PC-3 (cell line): ENCODE data around the gene GULP1. TPM values are rescaled to one million over a fixed set of nuclear protein-coding genes. Genes with fewer than 3 reads are reported as not detected.

Source experiments
- ATAC-seq: fragments of 200-7000 bp; cut with Tn5 transposase; 2 replicates; pipeline ENCODE4 v1.9.1; 2020; ENCODE audit warnings: mild to moderate bottlenecking, moderate library complexity
- BruUV-seq: library from RNA; stranded (reverse); fragments of 400-500 nt; replicated peaks from 2 replicates; lab custom pipeline; 2021; lab: Mats Ljungman, UMichigan
- CTCF ChIA-PET: fragments of 300-600 bp; sonication (Branson Sonifier 250); formaldehyde crosslinking; loops from one replicate; lab custom pipeline; 2022; ENCODE audit warnings: antibody characterized with exemption; lab: Charles Lee
- POLR2A ChIA-PET: fragments of 300-600 bp; sonication (Branson Sonifier 250); formaldehyde crosslinking; loops from one replicate; lab custom pipeline; 2022; ENCODE audit warnings: antibody characterized with exemption; ENCODE audit not compliant: unreplicated experiment; lab: Charles Lee
- DNase-seq: peaks from one replicate; pipeline ENCODE4 v3.0.0-alpha.2; 2015
- H2AFZ ChIP-seq: fragments of 300-600 bp; sonication (generic); 2 replicates; pipeline ENCODE4 v1.6.0; 2016; ENCODE audit warnings: antibody characterized with exemption, low read length
- H3F3A ChIP-seq: fragments of 300-600 bp; sonication (generic); one replicate; pipeline ENCODE4 v1.6.0; 2017; ENCODE audit warnings: antibody characterized with exemption, low read length, control low read depth, mild to moderate bottlenecking; ENCODE audit not compliant: unreplicated experiment
- H3K27ac ChIP-seq: fragments of 300-600 bp; sonication (generic); 2 replicates; pipeline ENCODE4 v1.5.1; 2016; ENCODE audit warnings: mild to moderate bottlenecking, low read length
- H3K27me3 ChIP-seq: fragments of 300-600 bp; sonication (generic); 2 replicates; pipeline ENCODE4 v1.6.1; 2016; ENCODE audit warnings: low read length, mixed read lengths
- H3K36me3 ChIP-seq: fragments of 300-600 bp; sonication (generic); 2 replicates; pipeline ENCODE4 v1.6.1; 2016; ENCODE audit warnings: low read depth, mixed run types, low read length, mixed read lengths
- H3K4me1 ChIP-seq: fragments of 300-600 bp; sonication (generic); 2 replicates; pipeline ENCODE4 v1.5.1; 2016; ENCODE audit warnings: low read length; ENCODE audit not compliant: insufficient read depth
- H3K4me2 ChIP-seq: fragments of 300-600 bp; sonication (generic); 2 replicates; pipeline ENCODE4 v1.6.0; 2016; ENCODE audit warnings: low read length
- H3K4me3 ChIP-seq: fragments of 300-600 bp; sonication (generic); 2 replicates; pipeline ENCODE4 v1.5.1; 2016; ENCODE audit warnings: mild to moderate bottlenecking, low read length, mixed read lengths
- H3K79me2 ChIP-seq: fragments of 300-600 bp; sonication (generic); 2 replicates; pipeline ENCODE4 v1.6.1; 2017; ENCODE audit warnings: low read length, mixed read lengths
- H3K9ac ChIP-seq: fragments of 300-600 bp; sonication (generic); 2 replicates; pipeline ENCODE4 v1.6.0; 2016; ENCODE audit warnings: mild to moderate bottlenecking, low read length
- H3K9me2 ChIP-seq: fragments of 300-600 bp; sonication (generic); replicated peaks from 2 replicates; pipeline ENCODE4 v1.6.1; 2016; ENCODE audit warnings: mixed run types, low read length, mixed read lengths
- H3K9me3 ChIP-seq: fragments of 300-600 bp; sonication (generic); 2 replicates; pipeline ENCODE4 v1.6.1; 2016; ENCODE audit warnings: low read length, mixed read lengths
- H4K20me1 ChIP-seq: fragments of 300-600 bp; sonication (generic); 2 replicates; pipeline ENCODE4 v1.6.1; 2016; ENCODE audit warnings: low read length, mixed read lengths
- EZH2 ChIP-seq: fragments of 300-600 bp; sonication (generic); IDR thresholded peaks from one replicate; pipeline ENCODE4 v1.6.1; 2017; ENCODE audit warnings: antibody characterized with exemption, mild to moderate bottlenecking, low read length; ENCODE audit not compliant: unreplicated experiment
- EZH2phosphoT487 ChIP-seq: fragments of 300-600 bp; sonication (generic); IDR thresholded peaks from 2 replicates; pipeline ENCODE4 v1.6.1; 2018; ENCODE audit warnings: mild to moderate bottlenecking, antibody characterized with exemption, low read length, borderline replicate concordance
- intact Hi-C: fragments of 100-400 bp; cut with micrococcal nuclease; formaldehyde crosslinking; loops from 2 replicates; pipeline ENCODE4 v1.9.0; 2023
- total RNA-seq: library from RNA; depleted of rRNA; stranded (reverse); fragments of >200 nt; gene quantifications from 2 replicates; pipeline ENCODE4 v1.2.3, GENCODE V29; 2014
- TF ChIP-seq, protein P1 (sequence below): fragments of 300-600 bp; sonication (generic); conservative IDR thresholded peaks from 2 replicates; pipeline ENCODE4 v1.5.1; 2017; ENCODE audit warnings: antibody characterized with exemption, low read depth, mild to moderate bottlenecking, low read length

Gene GULP1
- total RNA-seq, 1 experiment from 2014 or later: 25.5 TPM

- peaks cover 41% of the 10 kb centered on the region for H3K79me2 ChIP-seq
- H4K20me1 ChIP-seq: no peaks in the 10 kb centered on the region
- H3K9me3 ChIP-seq: 0 out of 2 replicates have a peak, but pooled peaks cover 5% of the 10 kb centered on the region
- intact Hi-C loops: no loop called here
- H3K4me2 ChIP-seq: no peak overlapping the region
- ATAC-seq (no peak), DNase-seq (no peak)
- H3K36me3 ChIP-seq: peaks cover 4% of the 10 kb centered on the region; the same call in 1 of the 2 replicates
- H3F3A ChIP-seq: peaks cover 5% of the 10 kb centered on the region
- no peak overlapping the region for H2AFZ ChIP-seq
- no peak for TF ChIP-seq EZH2phosphoT487
- TF ChIP-seq, protein P1, sequence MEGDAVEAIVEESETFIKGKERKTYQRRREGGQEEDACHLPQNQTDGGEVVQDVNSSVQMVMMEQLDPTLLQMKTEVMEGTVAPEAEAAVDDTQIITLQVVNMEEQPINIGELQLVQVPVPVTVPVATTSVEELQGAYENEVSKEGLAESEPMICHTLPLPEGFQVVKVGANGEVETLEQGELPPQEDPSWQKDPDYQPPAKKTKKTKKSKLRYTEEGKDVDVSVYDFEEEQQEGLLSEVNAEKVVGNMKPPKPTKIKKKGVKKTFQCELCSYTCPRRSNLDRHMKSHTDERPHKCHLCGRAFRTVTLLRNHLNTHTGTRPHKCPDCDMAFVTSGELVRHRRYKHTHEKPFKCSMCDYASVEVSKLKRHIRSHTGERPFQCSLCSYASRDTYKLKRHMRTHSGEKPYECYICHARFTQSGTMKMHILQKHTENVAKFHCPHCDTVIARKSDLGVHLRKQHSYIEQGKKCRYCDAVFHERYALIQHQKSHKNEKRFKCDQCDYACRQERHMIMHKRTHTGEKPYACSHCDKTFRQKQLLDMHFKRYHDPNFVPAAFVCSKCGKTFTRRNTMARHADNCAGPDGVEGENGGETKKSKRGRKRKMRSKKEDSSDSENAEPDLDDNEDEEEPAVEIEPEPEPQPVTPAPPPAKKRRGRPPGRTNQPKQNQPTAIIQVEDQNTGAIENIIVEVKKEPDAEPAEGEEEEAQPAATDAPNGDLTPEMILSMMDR: 0 out of 2 replicates have a peak, but pooled peaks have one; percentile 13
- CTCF ChIA-PET: no interaction called here
- no TSS peak for BruUV-seq
- H3K9ac ChIP-seq: no peak overlapping the region
- no peak overlapping the region for H3K27ac ChIP-seq
- H3K27me3 ChIP-seq: no peaks in the 10 kb centered on the region
- POLR2A ChIA-PET: interaction anchor here (0.7 kb wide), 1 partner anchor 27 kb away, joined by 5 read pairs; no protein-coding TSS in a partner anchor
- no peak overlapping the region for H3K4me3 ChIP-seq
- H3K4me1 ChIP-seq: peaks cover 51% of the 10 kb centered on the region
- no peaks in the 10 kb centered on the region for H3K9me2 ChIP-seq
These were observed 28.2 kb downstream of the GULP1 start for GRCh38 chr2:188319838-188320237.

- DNase-seq: no peak
- TF ChIP-seq EZH2 (no peak), EZH2phosphoT487 (no peak)
- TF ChIP-seq, protein P1: no peak
- Histone ChIP-seq H3K4me2 (no peak overlapping the region), H3K79me2 (peaks cover 44% of the 10 kb centered on the region), H3F3A (peaks cover 5% of the 10 kb centered on the region), H3K27me3 (no peaks in the 10 kb centered on the region), H3K27ac (no peak overlapping the region), H3K9ac (no peak overlapping the region), H3K36me3 (peaks cover 4% of the 10 kb centered on the region; the same call in 1 of the 2 replicates), H3K4me1 (peaks cover 50% of the 10 kb centered on the region), H2AFZ (no peak overlapping the region), H3K9me2 (no peaks in the 10 kb centered on the region), H3K9me3 (0 out of 2 replicates have a peak, but pooled peaks cover 5% of the 10 kb centered on the region), H4K20me1 (no peaks in the 10 kb centered on the region), H3K4me3 (no peak overlapping the region)
- intact Hi-C loops: no loop called here
- ChIA-PET POLR2A (no interaction called here), CTCF (no interaction called here)
- no TSS peak for BruUV-seq
- ATAC-seq: no peak
These were observed 29.2 kb downstream of the GULP1 start for GRCh38 chr2:188320861-188321260.
